ENCODE data around the gene BCL2L14.
"Not testable (repeated sequence)": the region's sequence is repeated elsewhere in the genome, so short reads cannot be mapped to it uniquely, and the experiment has no call there.

BCL2L14 gene

DNA sequence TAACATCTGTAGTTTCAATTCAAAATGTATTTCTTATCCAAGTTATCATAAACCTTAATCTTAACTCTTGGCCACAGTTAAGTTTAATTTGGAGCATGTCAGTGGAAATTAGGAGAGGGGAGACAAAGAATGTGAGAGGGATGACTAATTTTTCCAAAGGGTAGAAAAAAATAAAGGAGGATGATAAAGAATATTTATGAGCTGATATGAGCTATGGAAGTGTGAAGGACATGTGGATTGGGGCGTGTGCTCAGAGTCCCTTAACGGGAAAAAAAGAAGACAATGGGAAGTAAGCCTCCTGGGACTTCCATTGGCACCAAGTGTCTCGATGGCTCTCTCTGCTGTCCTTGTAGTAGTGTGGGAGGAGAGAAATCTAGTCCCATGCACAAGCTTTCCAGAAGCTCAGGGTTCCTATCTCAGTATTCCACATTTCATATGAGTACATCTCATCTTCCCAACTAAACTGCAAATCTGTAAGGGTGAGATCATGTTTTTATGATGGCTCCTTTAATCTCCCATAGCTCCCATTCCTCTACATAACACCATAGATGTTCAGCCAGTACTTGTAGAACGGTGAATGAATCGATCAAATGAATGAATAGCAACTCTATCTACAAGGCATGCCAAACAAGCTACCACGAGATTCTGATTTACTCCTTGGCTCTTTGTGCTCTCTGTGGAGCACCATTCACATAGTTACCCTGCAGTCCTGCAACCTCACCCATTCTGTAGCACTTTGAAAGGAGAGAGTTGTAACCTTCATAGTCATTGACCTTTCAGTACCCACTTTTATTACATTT is 27.4 kb downstream of the BCL2L14 start:
- no peak overlapping the region for H3K4me3 ChIP-seq
- no peak overlapping the region for H3K27ac ChIP-seq

DNA sequence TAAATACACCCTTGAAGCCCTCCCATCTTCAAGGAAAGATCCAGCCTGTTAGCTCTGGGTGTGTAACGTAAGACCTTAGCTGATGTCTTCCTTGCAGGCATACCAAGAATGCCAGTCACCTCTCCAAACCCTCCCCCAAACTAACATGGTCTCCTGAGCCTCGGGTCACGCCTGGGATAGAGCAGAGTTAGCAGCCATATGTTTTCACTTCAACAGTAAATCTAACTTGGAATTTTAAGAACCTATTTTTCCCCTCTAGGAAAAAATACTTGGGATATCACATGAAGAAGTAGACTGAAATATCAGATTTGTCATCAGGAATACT is 27.9 kb downstream of the BCL2L14 start:
- Histone ChIP-seq H3K4me3 (no peak overlapping the region), H3K27ac (no peak overlapping the region)

DNA sequence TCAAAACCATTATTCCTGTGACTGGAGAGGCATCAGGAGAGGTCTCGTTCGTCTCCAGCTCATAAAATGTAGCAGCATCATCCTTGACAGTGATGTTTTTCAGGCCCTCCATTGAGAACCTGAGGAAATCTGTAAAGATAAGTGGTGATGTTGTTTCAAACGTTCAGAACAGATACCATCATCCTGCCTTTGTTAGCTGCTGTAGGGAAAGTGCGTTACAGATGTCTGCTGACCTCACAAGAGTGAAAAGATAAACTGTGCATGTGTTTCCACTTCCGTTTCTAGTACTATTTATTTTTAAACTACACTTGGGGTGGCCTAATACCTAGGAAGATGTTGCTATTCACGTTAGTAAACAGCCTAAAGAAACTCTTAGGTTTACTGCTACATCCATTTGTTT is 28.4 kb downstream of the BCL2L14 start:
- Histone ChIP-seq H3K27ac (no peak overlapping the region), H3K4me3 (no peak overlapping the region)

DNA sequence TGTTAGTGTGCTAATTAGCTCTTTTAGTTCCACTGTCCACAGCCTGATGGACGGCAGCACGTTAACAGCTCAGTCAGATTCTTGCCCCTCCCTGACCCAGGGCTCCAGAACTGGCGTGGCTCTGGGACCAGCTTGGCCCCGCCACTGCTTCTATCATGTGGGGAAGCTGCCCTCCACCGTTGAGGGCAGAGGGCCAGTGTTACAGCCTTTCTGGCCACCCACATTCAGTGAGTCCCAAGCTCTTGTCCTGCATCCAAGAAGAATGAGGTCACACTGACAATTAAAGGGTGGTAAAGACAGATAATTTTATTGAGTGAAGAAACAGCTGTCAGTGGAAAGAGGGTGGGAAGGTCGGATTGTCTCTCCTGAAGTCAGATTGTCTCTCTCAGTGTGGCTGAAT is 36.9 kb downstream of the BCL2L14 start:
- no peak overlapping the region for H3K27ac ChIP-seq
- no peak overlapping the region for H3K4me3 ChIP-seq

DNA sequence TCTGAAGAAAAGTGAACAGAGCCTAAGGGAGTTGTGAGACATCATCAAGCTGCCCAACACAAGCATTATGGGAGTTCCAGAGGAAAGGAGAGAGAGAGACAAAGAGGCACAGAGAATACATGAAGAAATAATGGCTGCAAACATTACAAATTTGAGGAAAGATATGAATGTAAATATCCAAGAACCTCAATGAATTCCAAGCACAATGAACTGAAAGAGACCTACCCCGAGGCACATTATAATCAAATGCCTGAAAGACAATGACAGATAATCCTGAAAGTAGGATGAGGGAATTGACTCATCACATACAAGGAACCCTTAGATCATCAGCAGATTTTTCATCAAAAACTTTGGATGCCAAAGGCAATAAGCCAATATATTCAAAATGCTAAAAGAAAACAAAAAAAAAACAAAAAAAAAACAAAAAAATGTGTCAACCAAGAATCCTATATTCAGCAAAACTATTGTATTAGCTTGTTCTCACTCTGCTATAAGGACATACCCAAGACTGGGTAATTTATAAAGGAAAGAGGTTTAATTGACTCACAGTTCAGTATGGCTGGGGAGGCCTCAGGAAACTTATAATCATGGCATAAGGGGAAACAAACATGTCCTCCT is 37.8 kb downstream of the BCL2L14 start:
- Histone ChIP-seq H3K4me3 (no peak overlapping the region), H3K27ac (no peak overlapping the region)

DNA sequence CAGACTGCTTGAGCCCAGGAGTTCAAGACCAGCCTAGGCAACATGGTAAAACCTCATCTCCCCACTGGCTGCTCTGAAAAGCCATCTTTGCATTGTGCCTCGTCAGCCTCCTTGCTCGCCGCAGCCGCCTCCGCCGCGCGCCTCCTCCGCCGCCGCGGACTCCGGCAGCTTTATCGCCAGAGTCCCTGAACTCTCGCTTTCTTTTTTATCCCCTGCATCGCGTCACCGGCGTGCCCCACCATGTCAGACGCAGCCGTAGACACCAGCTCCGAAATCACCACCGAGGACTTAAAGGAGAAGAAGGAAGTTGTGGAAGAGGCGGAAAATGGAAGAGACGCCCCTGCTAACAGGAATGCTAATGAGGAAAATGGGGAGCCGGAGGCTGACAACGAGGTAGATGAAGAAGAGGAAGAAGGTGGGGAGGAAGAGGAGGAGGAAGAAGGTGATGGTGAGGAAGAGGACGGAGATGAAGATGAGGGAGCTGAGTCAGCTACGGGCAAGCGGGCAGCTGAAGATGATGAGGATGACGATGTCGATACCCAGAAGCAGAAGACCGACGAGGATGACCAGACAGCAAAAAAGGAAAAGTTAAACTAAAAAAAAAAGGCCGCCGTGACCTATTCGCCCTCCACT is 40.3 kb downstream of the BCL2L14 start:
- H3K4me3 ChIP-seq, result peak overlapping the region in 1 of 7 experiments; percentile 15
- H3K27ac ChIP-seq, result not testable (repeated sequence)

DNA sequence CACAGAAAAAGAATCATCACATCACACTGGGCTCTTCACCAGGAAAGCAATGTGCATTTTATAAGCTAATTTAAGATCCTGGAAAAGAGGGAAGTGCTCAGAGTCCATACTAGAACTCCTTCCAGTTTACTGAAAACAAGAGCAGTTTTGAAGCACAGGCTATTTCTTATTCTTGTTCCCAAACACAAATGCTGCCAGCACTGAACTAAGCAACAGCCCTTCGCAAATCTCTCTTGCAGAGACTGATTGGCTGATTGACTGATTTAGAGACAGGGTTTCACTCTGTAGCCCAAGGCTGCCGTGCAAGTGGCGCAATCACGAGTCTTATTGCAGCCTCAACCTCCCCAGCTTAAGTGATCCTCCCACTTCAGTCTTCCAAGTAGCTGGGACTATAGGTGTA is 44.8 kb downstream of the BCL2L14 start:
- no peak overlapping the region for H3K4me3 ChIP-seq
- H3K27ac ChIP-seq, result no peak overlapping the region

DNA sequence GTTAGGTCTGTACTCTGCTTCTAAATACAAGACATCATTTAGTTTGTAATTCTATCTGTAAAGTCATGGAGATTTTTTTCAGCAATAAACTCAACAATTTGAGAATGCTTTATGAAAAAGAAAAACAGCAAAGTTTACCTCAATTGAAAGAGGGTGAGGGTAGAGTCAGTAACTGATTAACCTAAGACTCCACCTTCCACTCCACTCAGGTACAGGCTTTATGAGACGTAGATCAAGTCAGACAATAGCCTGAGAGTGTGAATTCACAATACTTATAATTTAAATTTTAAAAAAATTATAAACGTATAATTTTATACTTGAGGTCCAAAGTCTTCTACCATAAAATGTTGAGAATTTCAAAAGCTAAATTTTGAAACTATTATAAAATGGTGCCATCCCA is 45.9 kb downstream of the BCL2L14 start:
- no peak overlapping the region for H3K27ac ChIP-seq
- no peak overlapping the region for H3K4me3 ChIP-seq

DNA sequence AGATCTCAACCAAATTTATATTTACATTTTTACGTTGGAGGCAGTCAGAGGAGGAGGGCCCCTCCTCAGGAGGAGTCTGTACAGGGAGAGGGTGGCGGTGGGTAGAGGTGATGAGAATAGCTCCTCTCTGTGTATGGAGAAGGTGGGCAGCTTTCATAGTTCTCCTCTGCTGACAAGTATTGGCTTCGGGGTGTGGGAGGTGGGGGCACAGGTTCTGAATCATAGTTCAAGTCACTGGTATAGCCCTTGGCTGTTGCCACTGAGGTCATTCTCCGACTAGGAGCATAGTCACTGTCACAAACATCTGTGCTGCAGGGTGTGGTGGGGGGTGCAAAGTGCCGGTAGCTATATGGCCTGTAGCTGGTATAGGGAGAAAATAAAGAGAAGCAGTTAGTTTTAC is 50.3 kb downstream of the BCL2L14 start:
- no peak overlapping the region for H3K27ac ChIP-seq
- H3K4me3 ChIP-seq, result no peak overlapping the region

DNA sequence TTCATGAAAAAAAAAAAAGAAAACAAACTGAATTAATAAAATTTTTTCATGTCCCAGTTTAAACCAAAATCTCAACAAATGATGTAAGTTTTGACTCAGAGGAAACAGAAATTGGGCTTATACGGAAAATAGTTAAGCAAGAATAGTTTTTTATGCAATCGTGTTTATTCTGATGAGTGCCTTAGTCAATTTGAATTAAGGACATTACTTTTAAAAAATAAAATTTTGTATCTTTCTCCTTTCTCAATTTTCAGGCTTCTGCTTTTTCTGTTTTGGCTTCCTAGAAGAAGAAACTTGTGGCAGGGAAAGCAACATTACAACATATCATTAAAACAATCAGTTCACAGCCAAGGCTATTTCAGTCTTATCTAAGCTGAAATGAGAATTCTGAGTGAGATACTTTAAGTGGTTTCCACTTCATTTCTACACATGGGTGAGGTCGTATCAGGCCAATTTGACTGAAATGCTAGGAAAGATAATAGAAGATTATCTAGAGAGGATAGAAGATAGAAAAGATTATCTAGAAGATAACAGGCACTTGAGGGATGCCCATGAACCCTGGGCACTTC is 52.4 kb downstream of the BCL2L14 start:
- no peak overlapping the region for H3K4me3 ChIP-seq
- H3K27ac ChIP-seq, result peak overlapping the region in 1 of 21 experiments; percentile 13

DNA sequence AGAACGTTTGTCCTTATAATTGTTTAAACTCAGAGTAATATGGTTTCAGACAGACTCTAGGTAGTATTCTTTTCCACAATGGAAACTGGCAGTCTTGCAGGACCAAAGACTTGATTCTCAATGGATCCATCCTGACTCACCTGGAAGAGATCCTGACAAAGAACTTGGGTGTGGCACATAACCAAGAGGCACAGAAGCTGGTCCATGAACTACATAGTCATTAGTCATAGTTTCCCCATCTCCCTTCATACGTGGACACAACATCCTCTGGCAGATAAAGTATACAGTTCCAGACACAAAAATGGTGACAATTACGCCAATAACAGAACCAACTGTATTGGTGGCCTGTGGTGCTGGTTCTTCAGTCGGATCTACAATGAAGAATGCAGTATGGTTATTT is 55.8 kb downstream of the BCL2L14 start:
- no peak overlapping the region for H3K27ac ChIP-seq
- H3K4me3 ChIP-seq, result no peak overlapping the region

DNA sequence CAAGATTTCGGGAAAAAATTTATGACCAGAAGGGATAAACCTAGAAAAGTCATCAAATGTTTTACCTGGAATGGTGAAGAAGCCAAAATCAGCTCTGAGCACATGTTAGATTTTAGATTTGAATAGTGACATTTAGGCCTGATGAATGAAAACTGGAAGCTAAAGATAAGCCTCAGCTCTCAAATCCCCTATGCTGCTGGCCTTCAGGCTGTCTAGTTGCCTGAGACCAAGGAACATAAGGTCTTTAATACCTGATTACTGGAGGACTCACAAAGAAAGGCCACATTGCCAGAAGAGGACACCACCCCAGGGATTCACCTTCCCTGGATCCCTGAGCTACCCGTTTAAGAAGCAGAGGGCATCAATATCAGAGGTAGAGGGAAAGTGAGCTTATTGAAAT is 56.6 kb downstream of the BCL2L14 start:
- no peak overlapping the region for H3K27ac ChIP-seq

DNA sequence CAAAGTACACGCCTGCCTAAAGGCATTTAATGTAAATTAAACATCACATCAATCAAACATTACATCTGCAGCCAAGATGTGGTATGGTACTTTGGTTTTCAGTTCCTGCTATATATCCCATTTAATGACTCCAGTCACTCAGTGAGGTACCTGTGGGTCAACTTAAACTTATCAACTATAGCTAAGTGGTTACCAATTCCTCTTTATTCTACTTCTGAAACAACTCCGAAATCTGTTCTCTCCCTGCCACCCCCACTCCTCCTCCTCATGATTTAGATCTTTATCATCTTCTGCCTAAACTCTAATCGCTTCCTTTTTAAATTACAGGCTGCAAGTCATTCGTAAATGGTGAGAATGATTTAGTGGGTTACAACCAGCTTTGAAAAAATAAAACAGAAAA is 57.9 kb downstream of the BCL2L14 start:
- Histone ChIP-seq H3K27ac (no peak overlapping the region), H3K4me3 (no peak overlapping the region)

More for the DNA sequence above, 56.6 kb downstream of the BCL2L14 start:
- H3K4me3 ChIP-seq, result no peak overlapping the region

DNA sequence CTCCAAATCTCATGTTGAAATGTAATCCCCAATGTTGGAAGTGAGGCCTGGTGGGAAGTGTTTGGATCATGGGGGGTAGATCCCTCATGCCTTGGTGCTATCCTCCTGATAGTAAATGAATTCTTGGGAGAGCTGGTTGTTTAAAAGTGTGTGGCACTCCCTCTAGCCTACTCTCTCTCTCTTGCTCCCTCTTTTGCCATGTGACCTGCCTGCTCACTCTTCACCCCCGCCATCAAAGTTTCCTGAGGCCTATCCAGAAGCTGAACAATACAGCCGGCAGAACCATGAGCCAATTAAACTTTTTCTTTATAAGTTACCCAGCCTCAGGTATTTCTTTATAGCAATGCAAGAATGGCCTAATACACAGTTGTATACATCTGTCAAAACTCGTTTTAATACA is 62.5 kb downstream of the BCL2L14 start:
- H3K4me3 ChIP-seq, result no peak overlapping the region
- H3K27ac ChIP-seq, result no peak overlapping the region

DNA sequence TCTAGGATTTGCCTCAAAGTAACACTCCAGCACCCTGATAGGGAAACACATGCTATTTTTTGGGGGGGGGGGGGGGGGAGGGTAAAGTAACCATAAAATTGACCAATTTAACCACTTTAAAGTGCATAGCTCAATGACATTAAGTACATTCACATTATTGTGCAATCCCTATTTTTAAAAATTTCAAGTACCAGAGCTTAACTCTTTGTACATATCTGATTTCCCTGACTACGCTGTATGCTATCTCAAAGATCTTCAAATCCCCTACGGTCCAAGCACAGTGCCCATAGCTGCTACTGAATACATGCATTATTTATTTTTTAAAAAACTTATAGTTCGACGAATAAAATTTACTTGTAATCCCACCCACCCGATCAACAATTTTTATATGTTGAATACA is 63.0 kb downstream of the BCL2L14 start:
- Histone ChIP-seq H3K4me3 (no peak overlapping the region), H3K27ac (no peak overlapping the region)

DNA sequence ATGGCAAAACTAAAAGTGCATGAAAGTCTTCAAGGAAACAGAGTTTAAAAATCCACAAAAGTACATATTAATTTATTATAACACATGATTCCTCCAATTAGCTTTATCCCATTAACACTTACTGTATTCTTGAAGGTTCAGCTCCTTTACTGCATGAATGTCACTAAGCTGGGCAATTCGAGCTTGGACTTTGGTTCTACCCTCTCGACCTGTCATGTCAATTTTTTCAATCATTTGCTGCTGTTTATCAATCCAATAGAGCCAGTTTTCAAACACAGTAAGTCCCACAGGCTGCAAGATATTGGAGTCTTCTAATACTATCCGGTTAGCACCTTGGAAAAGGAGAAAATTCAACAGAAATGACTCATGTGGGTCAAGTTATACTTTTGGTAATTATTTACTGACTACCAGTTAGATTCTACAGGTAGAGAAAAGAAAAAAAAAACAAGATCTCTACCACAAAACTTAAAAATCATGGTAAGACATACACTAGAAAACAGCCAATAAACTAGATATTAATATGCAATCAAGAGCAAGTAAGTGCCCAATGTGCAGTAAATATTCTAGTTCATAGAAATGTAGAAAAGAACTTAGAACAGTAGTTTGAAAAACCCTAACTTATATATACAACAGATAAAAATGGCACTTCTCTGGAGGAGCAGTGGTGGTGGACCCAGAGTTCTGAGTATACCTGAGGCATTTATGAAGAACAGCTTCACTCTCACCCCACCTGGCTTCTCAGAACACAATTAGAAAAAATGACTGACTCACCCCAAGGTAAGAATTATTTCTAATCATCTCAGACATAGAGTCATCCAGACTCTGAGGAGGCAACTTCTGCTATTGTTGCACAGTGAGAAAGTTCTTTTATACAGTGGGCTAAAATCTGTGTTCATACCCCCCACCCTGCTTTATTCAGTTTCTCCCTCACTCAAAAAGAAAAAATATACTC is 67.7 kb downstream of the BCL2L14 start:
- Histone ChIP-seq H3K27ac (no peak overlapping the region), H3K4me3 (no peak overlapping the region)

DNA sequence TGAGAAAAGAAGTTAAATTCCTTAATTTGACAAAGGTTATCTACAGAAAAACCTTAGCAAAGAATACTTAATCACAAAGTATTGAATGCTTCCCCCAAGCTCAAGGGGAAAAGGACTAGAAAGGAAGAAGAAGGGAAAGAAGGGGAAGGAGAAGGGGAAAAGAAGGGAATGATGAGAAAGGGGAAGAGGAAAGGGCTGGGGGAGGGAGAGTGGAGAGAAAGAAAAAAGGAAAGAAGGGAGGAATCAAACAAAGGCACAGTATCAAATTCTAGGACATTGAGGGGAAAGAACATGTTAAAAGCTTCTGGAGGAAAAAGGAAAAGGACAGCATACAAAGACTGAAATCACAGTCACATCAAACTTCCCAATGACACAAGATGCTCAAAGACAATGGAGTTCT is 70.3 kb downstream of the BCL2L14 start:
- no peak overlapping the region for H3K4me3 ChIP-seq
- H3K27ac ChIP-seq, result no peak overlapping the region

DNA sequence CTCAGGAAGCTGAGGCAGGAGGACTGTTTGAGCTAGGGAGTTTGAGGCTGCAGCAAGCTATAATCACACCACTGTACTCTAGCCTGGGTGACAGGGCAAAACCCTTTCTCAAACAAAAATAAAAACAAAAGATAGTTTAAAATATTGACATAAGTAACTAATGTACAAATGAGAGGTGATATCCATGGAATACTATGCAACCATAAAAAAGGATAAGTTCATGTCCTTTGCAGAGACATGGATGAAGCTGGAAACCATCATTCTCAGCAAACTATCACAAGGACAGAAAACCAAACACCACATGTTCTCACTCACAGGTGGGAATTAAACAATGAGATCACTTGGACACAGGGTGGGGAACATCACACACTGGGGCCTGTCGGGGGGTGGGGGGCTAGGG is 73.8 kb downstream of the BCL2L14 start:
- H3K4me3 ChIP-seq, result not testable (repeated sequence)

DNA sequence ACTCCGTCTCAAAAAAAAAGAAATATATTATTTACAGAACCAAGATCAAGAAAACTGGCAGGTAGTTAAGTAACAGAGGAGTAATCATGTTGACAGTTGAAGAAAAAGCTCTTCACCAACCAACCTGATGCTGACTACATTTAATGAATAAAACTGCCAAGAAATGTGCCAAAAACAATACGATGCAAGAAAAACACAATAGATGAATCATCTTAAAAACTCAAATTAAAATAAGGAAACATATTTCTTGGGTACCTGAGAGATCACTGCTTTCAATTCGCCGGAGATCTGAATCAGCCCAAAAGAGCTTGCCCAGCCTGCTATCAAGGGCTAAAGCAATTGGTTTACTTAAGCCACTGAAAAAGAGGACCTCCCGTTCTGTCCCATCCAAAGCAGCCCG is 76.4 kb downstream of the BCL2L14 start:
- Histone ChIP-seq H3K4me3 (no peak overlapping the region), H3K27ac (no peak overlapping the region)

More for the DNA sequence above, 73.8 kb downstream of the BCL2L14 start:
- not testable (repeated sequence) for H3K27ac ChIP-seq
